HCT116 (cell line): ENCODE results near the gene ARL6IP4. TPM values are rescaled to one million over a fixed set of nuclear protein-coding genes. Genes with fewer than 3 reads are reported as not detected.

Source experiments
- ATAC-seq: fragments of 200-7000 bp; cut with Tn5 transposase; 2 replicates; pipeline ENCODE4 v1.9.1; 2020; ENCODE audit warnings: mild to moderate bottlenecking, moderate library complexity
- BruUV-seq: library from RNA; stranded (reverse); fragments of 400-500 nt; replicated peaks from 2 replicates; lab custom pipeline; 2021; lab: Mats Ljungman, UMichigan
- CTCF ChIA-PET: fragments of 300-600 bp; sonication (Branson Sonifier 250); formaldehyde crosslinking; loops from one replicate; lab custom pipeline; 2021; ENCODE audit warnings: antibody characterized with exemption; lab: Charles Lee
- POLR2A ChIA-PET: fragments of 300-600, 350-600 bp; sonication (Branson Sonifier 250); formaldehyde crosslinking; loops from one replicate; lab custom pipeline; 2021; ENCODE audit warnings: antibody characterized with exemption; lab: Charles Lee
- RAD21 ChIA-PET, 2 experiments: fragments of 300-600 bp; sonication (Branson Sonifier 250); formaldehyde crosslinking; loops; one replicate each; lab custom pipeline; 2023; ENCODE audit warnings: low total read pairs in 2 of 2; ENCODE audit not compliant: uncharacterized antibody in 2 of 2, unreplicated experiment in 2 of 2, low non-redundant PET in 1 of 2; lab: Charles Lee
- DNase-seq: peaks from one replicate; pipeline ENCODE4 v3.0.0-alpha.2; 2010; ENCODE audit warnings: low read depth, low spot score
- H2AFZ ChIP-seq: fragments of 200-600 bp; shearing (Covaris generic), sonication (generic); 2 replicates; pipeline ENCODE4 v1.6.1; 2017; ENCODE audit warnings: low read depth, mixed run types, mixed read lengths, antibody characterized with exemption, low read length; ENCODE audit not compliant: poor library complexity, severe bottlenecking
- H3K27ac ChIP-seq: 2 replicates; pipeline ENCODE4 v1.5.1; 2012; ENCODE audit warnings: low read depth, low read length
- H3K27me3 ChIP-seq: fragments of 200-600 bp; sonication (generic); 2 replicates; pipeline ENCODE4 v1.6.1; 2016; ENCODE audit warnings: mixed run types, low read length, mixed read lengths; ENCODE audit not compliant: insufficient read depth
- H3K36me3 ChIP-seq, 2 experiments: fragments of 200-500 bp in 1 of 2; fragments of 200-600 bp in 1 of 2; sonication (Bioruptor generic) in 1 of 2; sonication (generic) in 1 of 2; 2 replicates each; pipeline versions ENCODE4 v1.5.1 to v1.6.1; 2014 to 2016; ENCODE audit warnings: low read length in 2 of 2, inconsistent platforms in 1 of 2, mixed read lengths in 1 of 2, mixed run types in 1 of 2; ENCODE audit not compliant: insufficient read depth in 2 of 2, control insufficient read depth in 1 of 2
- H3K4me1 ChIP-seq, 2 experiments: fragments of 200-600 bp in 1 of 2; sonication (generic) in 1 of 2; 2 replicates each; pipeline versions ENCODE4 v1.5.1 to v1.6.1; 2012 to 2017; ENCODE audit warnings: low read length in 2 of 2, inconsistent platforms in 1 of 2, mild to moderate bottlenecking in 1 of 2, mixed read lengths in 1 of 2, mixed run types in 1 of 2, moderate library complexity in 1 of 2; ENCODE audit not compliant: insufficient read depth in 2 of 2, control insufficient read depth in 1 of 2
- H3K4me2 ChIP-seq: fragments of 200-600 bp; sonication (generic); 2 replicates; pipeline ENCODE4 v1.6.1; 2017; ENCODE audit warnings: mixed run types, low read length, mixed read lengths
- H3K4me3 ChIP-seq, 2 experiments: fragments of 200-600 bp in 1 of 2; sonication (generic) in 1 of 2; replicated peaks in 1 of 2; 2 replicates each; pipeline ENCODE4 v1.5.1; 2011 to 2016; ENCODE audit warnings: low read length in 2 of 2, control low read depth in 1 of 2, low read depth in 1 of 2, mild to moderate bottlenecking in 1 of 2, mixed read lengths in 1 of 2, mixed run types in 1 of 2
- H3K79me2 ChIP-seq: fragments of 200-600 bp; sonication (generic); 2 replicates; pipeline ENCODE4 v1.6.1; 2017; ENCODE audit warnings: mild to moderate bottlenecking, mixed run types, low read length, moderate library complexity, mixed read lengths; ENCODE audit not compliant: insufficient read depth
- H3K9ac ChIP-seq: fragments of 200-600 bp; sonication (generic); 2 replicates; pipeline ENCODE4 v1.6.1; 2016; ENCODE audit warnings: low read length, mixed read lengths
- H3K9me2 ChIP-seq: fragments of 200-600 bp; sonication (generic), shearing (Covaris generic); 2 replicates; pipeline ENCODE4 v1.6.1; 2017; ENCODE audit warnings: mixed run types, mild to moderate bottlenecking, moderate library complexity; ENCODE audit not compliant: insufficient read depth
- H3K9me3 ChIP-seq, 2 experiments: fragments of 200-500 bp in 1 of 2; fragments of 200-600 bp in 1 of 2; sonication (Bioruptor generic) in 1 of 2; sonication (generic) in 1 of 2; 2 replicates each; pipeline ENCODE4 v1.6.1; 2014 to 2017; ENCODE audit warnings: low read length in 2 of 2, mixed read lengths in 2 of 2, inconsistent platforms in 1 of 2, low read depth in 1 of 2, mild to moderate bottlenecking in 1 of 2, mixed run types in 1 of 2, moderate library complexity in 1 of 2; ENCODE audit not compliant: control insufficient read depth in 1 of 2, insufficient read depth in 1 of 2
- H4K20me1 ChIP-seq: fragments of 200-600 bp; sonication (generic), shearing (Covaris generic); 2 replicates; pipeline ENCODE4 v1.6.1; 2017; ENCODE audit warnings: mixed run types, mild to moderate bottlenecking, moderate library complexity; ENCODE audit not compliant: insufficient read depth
- CBX3 ChIP-seq: IDR thresholded peaks from 2 replicates; pipeline ENCODE4 v1.6.1; 2012; ENCODE audit warnings: low read depth
- CTCF ChIP-seq, 3 experiments: fragments of 200-600 bp in 1 of 3; sonication (generic) in 1 of 3; IDR thresholded peaks in 2 of 3; conservative IDR thresholded peaks in 1 of 3; 2 replicates each; pipeline ENCODE4 v1.5.1; 2012 to 2017; ENCODE audit warnings: low read depth in 2 of 3, low read length in 2 of 3, antibody characterized with exemption in 1 of 3, borderline replicate concordance in 1 of 3, control low read depth in 1 of 3, mild to moderate bottlenecking in 1 of 3, mixed read lengths in 1 of 3, mixed run types in 1 of 3, moderate library complexity in 1 of 3; ENCODE audit not compliant: insufficient read depth in 1 of 3
- EGR1 ChIP-seq: IDR thresholded peaks from 2 replicates; pipeline ENCODE4 v1.6.1; 2012; ENCODE audit warnings: low read depth
- EZH2 ChIP-seq: fragments of 200-600 bp; sonication (generic); IDR thresholded peaks from 2 replicates; pipeline ENCODE4 v1.6.1; 2017; ENCODE audit warnings: antibody characterized with exemption, mixed run types
- FOSL1 ChIP-seq: IDR thresholded peaks from 2 replicates; pipeline ENCODE4 v1.6.1; 2012; ENCODE audit warnings: low read depth
- JUND ChIP-seq: IDR thresholded peaks from 2 replicates; pipeline ENCODE4 v1.6.1; 2012
- MAX ChIP-seq: IDR thresholded peaks from 2 replicates; pipeline ENCODE4 v1.6.1; 2012
- POLR2A ChIP-seq: IDR thresholded peaks from 2 replicates; pipeline ENCODE4 v1.7.0; 2011; ENCODE audit warnings: borderline replicate concordance; ENCODE audit not compliant: insufficient read depth, insufficient read length; ENCODE audit errors: extremely low read depth
- POLR2AphosphoS5 ChIP-seq: IDR thresholded peaks from 2 replicates; pipeline ENCODE4 v1.6.1; 2011; ENCODE audit warnings: mild to moderate bottlenecking, low read depth, low read length, moderate library complexity
- RAD21 ChIP-seq: IDR thresholded peaks from 2 replicates; pipeline ENCODE4 v1.6.1; 2012; ENCODE audit warnings: low read depth, mild to moderate bottlenecking
- REST ChIP-seq: IDR thresholded peaks from 2 replicates; pipeline ENCODE4 v1.6.1; 2012; ENCODE audit warnings: low read depth
- SIN3A ChIP-seq: IDR thresholded peaks from 2 replicates; pipeline ENCODE4 v1.6.1; 2012; ENCODE audit warnings: low read depth
- SP1 ChIP-seq: IDR thresholded peaks from 2 replicates; pipeline ENCODE4 v1.6.1; 2012; ENCODE audit warnings: low read depth
- TCF7L2 ChIP-seq: IDR thresholded peaks from 2 replicates; pipeline ENCODE4 v1.7.0; 2011; ENCODE audit warnings: borderline replicate concordance, inconsistent platforms; ENCODE audit not compliant: insufficient read depth, insufficient read length; ENCODE audit errors: extremely low read depth
- YY1 ChIP-seq: IDR thresholded peaks from 2 replicates; pipeline ENCODE4 v1.6.1; 2011; ENCODE audit warnings: low read length, low read depth, moderate library complexity, mild to moderate bottlenecking; ENCODE audit not compliant: insufficient replicate concordance; ENCODE audit errors: extremely low read depth
- ZNF274 ChIP-seq: fragments of 200-500 bp; sonication (Bioruptor generic); IDR thresholded peaks from 2 replicates; pipeline ENCODE4 v1.6.1; 2014; ENCODE audit warnings: mild to moderate bottlenecking, low read depth, low read length, inconsistent platforms
- intact Hi-C: fragments of 100-400 bp; cut with micrococcal nuclease; formaldehyde crosslinking; loops from 2 replicates; pipeline ENCODE4 v1.10.0; 2022
- total RNA-seq: library from RNA; stranded (reverse); gene quantifications from one replicate; pipeline ENCODE4 v1.2.1, GENCODE V29; 2021; ENCODE audit not compliant: unreplicated experiment

ARL6IP4 gene
- total RNA-seq, 1 experiment from 2014 or later: 128 TPM

- ChIA-PET POLR2A (interaction anchor here (0.9 kb wide), 1 partner anchor 238 kb away, joined by 4 read pairs; the partner anchor contains the start of gene MPHOSPH9), CTCF (no interaction called here), RAD21 (no interaction called here)
- TF ChIP-seq MAX (no peak), POLR2AphosphoS5 (no peak), CBX3 (no peak), TCF7L2 (no peak), CTCF (IDR thresholded peaks at IDR 0.05 in 2 of 3, conservative IDR thresholded peaks at IDR 0.05 in 1 of 3; ENCODE audit: borderline replicate concordance in 1 of 3, insufficient read depth in 1 of 3, low read depth in 2 of 3, low read length in 2 of 3) (no peak), FOSL1 (no peak), JUND (no peak), POLR2A (no peak), REST (no peak), RAD21 (no peak), EGR1 (no peak), YY1 (no peak), SIN3A (no peak), ZNF274 (no peak), SP1 (no peak), EZH2 (no peak)
- DNase-seq (no peak), ATAC-seq (no peak)
- Histone ChIP-seq H3K4me2 (no peak overlapping the region), H3K9me3 (no peaks in the 10 kb centered on the region), H3K36me3 (no peaks in the 10 kb centered on the region), H3K27ac (no peak overlapping the region), H2AFZ (no peak overlapping the region), H3K4me1 (no peaks in the 10 kb centered on the region), H3K27me3 (no peaks in the 10 kb centered on the region), H3K9me2 (no peaks in the 10 kb centered on the region), H4K20me1 (no peaks in the 10 kb centered on the region), H3K9ac (no peak overlapping the region), H3K4me3 (no peak overlapping the region), H3K79me2 (no peaks in the 10 kb centered on the region)
- intact Hi-C loops: no loop called here
- no TSS peak for BruUV-seq
Observed at GRCh38 chr12:122994140-122994675, 13.7 kb downstream of the ARL6IP4 start.
